Ovary (tissue), 9 donors: ENCODE data around the gene SAE1. TPM values are rescaled to one million over a fixed set of nuclear protein-coding genes. Genes with fewer than 3 reads are reported as not detected.

Experiments
- DNase-seq, 5 donors: peaks; one replicate each; pipeline ENCODE4 v3.0.0-alpha.2; 2019 to 2020
- H3K27ac ChIP-seq, 2 donors: fragments of 200-600 bp; one replicate each; pipeline versions ENCODE4 v1.5.1 to v1.8.0; 2019 to 2022
- H3K27me3 ChIP-seq: fragments of 200-600 bp; one replicate; pipeline ENCODE4 v1.8.0; 2022
- H3K36me3 ChIP-seq: fragments of 200-600 bp; sonication (generic); one replicate; pipeline ENCODE4 v1.5.1; 2019
- H3K4me1 ChIP-seq: one replicate; pipeline ENCODE4 v1.8.1; 2013; ENCODE audit warnings: mild to moderate bottlenecking, moderate library complexity; ENCODE audit not compliant: insufficient read depth
- H3K4me3 ChIP-seq: fragments of 200-600 bp; sonication (generic); one replicate; pipeline ENCODE4 v1.5.1; 2017
- H3K9me3 ChIP-seq, 2 donors: fragments of 200-600 bp in 1 of 2; sonication (generic) in 1 of 2; one replicate each; pipeline versions ENCODE4 v1.5.1 to v1.8.1; 2013 to 2019; ENCODE audit warnings: mild to moderate bottlenecking in 1 of 2, moderate library complexity in 1 of 2
- EP300 ChIP-seq: sonication (generic); formaldehyde crosslinking; IDR thresholded peaks from one replicate; pipeline ENCODE4 v1.6.1; 2017; ENCODE audit warnings: antibody characterized with exemption
- POLR2A ChIP-seq: fragments of 450-650 bp; IDR thresholded peaks from one replicate; pipeline ENCODE4 v1.6.1; 2017; ENCODE audit warnings: antibody characterized with exemption, mild to moderate bottlenecking, moderate library complexity
- WGBS, 3 donors: extraction: QIAGEN DNeasy Blood & Tissue Kit in 1 of 3; methylation state at CpG; one replicate each; pipeline versions ENCODE4 v1.1.5 to v1.1.7; 2013 to 2017; 5-methylcytosine and 5-hydroxymethylcytosine counted together
- intact Hi-C, 4 donors: fragments of 100-400 bp; cut with DNase I; formaldehyde crosslinking; loops; one replicate each; pipeline versions ENCODE4 v1.11.0 to v1.15.1; 2022 to 2023
- microRNA counts: library from miRNA; unstranded; fragments of <30 nt; microRNA quantifications from one replicate; lab custom pipeline; 2016
- microRNA-seq, 3 donors: library from miRNA; unstranded; fragments of <30 nt; microRNA quantifications; one replicate each; pipeline versions ENCODE4 to v1.2.0, GENCODE V29; 2019 to 2020
- polyA plus RNA-seq, 2 donors: library from polyadenylated mRNA; stranded (reverse); fragments of 200-250 nt in 1 of 2; fragments of 350-450 nt in 1 of 2; fragmentation: Illumina TruSeq in 1 of 2; extraction: RNeasy Lipid Tissue Mini Kit (QIAGEN cat#74804) in 1 of 2; gene quantifications; one replicate each; pipeline ENCODE4 v1.2.3, GENCODE V29; 2013 to 2014
- small RNA-seq: library from RNA; depleted of rRNA; stranded (forward); fragments of <200 nt; gene quantifications from one replicate; pipeline ENCODE3, GENCODE V24; 2016
- total RNA-seq, 7 donors: library from RNA; depleted of rRNA in 2 of 7; stranded (reverse); fragments of >200 nt in 2 of 7; fragmentation: NEBNext Ultra II Directional in 3 of 7; extraction: Animal tissue kit (Norgen Biotek cat#: 25700) in 3 of 7; gene quantifications; one replicate each; pipeline versions ENCODE4 v1.1.0 to v1.2.4, GENCODE V29; 2016 to 2023
- TF ChIP-seq, protein P1 (sequence below), 3 donors: fragments of 450-650 bp in 2 of 3; fragments of 200-600 bp in 1 of 3; IDR thresholded peaks; one replicate each; pipeline versions ENCODE4 v1.5.1 to v1.8.0; 2016 to 2022; ENCODE audit warnings: antibody characterized with exemption in 3 of 3, mild to moderate bottlenecking in 1 of 3
- donor health status: DM: no; HTN: no; CAD: no; lungs with moderate emphysema.
- donor health status: DM: no; HTN: no; CAD: no.
- donor health status: Bipolar disorder and iron deficiency.
- donor health status: DM: yes; HTN: yes; CAD: no.
- donor health status: DM: no; HTN: no; CAD: no.
- donor health status: DM: yes; HTN: yes; CAD: no.

SAE1 gene
- total and polyA plus RNA-seq, 9 donors = 25.5 to 138 (median 55.6) TPM

DNA sequence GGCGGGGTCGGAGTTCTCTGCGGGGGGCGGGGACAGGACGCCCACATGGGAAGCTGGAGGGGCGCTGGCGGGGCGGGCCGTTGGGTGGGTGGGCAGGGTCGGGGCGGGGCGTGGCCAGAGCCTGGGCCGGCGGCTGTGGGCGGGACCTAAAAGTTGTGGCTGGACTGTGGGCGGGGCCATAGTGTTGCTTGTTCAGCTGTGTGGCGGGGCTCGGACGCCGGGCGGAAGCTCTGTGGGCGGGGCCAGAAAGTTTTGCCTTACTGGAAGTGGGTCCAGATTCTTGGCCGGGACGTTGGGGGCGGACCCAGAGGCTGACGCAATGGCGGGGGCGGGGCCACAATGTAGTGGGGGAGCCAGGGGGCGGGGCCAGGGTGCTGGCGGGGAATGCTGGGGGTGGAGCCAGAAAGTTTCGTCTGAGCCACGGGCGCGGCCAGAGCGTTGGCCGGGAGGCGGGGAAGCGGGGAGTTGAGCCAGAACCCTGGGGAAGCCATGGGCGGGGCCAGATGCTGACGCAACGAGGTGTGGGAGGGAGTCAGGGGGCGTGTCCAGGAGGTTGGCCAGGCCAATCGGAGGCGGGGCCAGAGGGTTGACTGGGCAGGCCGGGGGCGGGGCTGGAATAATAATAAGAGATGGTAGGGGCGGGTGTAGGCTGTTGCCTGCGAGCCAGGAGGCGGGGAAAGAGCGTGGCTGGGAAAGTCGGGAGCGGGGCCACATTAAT, 126.2 kb downstream of the SAE1 start:
- intact Hi-C loops = no loop called here
- Histone ChIP-seq H3K9me3 (no peaks in the 10 kb centered on the region), H3K27ac (peak overlapping the region; percentile 80 to 95), H3K36me3 (no peaks in the 10 kb centered on the region), H3K4me1 (peaks cover 7% of the 10 kb centered on the region), H3K4me3 (peak overlapping the region; percentile 65), H3K27me3 (no peaks in the 10 kb centered on the region)
- WGBS, 3 donors = 1 to 2% (median 1%) methylated on average over 34 to 52 of the region's 52 CpGs
- TF ChIP-seq, protein P1, sequence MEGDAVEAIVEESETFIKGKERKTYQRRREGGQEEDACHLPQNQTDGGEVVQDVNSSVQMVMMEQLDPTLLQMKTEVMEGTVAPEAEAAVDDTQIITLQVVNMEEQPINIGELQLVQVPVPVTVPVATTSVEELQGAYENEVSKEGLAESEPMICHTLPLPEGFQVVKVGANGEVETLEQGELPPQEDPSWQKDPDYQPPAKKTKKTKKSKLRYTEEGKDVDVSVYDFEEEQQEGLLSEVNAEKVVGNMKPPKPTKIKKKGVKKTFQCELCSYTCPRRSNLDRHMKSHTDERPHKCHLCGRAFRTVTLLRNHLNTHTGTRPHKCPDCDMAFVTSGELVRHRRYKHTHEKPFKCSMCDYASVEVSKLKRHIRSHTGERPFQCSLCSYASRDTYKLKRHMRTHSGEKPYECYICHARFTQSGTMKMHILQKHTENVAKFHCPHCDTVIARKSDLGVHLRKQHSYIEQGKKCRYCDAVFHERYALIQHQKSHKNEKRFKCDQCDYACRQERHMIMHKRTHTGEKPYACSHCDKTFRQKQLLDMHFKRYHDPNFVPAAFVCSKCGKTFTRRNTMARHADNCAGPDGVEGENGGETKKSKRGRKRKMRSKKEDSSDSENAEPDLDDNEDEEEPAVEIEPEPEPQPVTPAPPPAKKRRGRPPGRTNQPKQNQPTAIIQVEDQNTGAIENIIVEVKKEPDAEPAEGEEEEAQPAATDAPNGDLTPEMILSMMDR (IDR thresholded peaks at IDR 0.05) = no peak
- peak; percentile 56 for TF ChIP-seq EP300
- TF ChIP-seq POLR2A = no peak
- DNase-seq = peak; percentile 100

DNA sequence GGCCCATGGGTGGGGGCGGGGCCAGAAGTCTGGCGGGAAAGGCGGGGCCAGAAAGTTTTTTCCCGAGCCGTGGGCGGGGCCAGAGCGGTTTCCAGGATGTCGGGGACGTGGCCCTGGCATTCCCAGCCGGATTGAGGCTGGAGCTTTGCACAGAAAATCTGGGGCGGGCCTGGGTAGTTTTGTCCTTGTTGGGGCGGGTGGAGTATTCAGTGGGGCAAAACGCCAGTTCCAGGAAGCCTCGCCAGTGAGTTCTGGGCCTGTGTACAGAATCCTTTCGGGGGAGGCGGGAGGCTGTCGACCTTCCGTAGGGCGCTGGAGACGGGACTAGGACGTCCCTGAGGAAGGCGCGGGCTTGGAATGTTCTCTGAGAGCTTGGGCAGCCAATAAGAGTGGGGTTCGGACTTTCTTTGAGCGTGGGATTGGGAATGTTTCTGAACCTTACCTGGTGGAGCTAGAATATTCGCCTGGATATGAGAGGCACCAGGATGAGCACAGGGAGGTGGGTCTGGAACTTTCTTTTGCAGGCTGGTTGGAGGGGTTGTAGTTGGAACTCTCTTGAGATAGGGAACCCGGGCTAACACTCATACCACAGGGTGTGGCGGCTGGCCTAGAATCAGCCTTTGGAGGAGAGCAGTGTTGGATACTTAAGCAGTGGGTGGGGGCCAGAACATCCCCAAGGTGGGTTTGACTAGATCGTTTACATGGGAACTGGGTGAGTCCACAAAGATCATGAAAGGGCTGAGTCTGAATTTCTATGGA, 127.0 kb downstream of the SAE1 start:
- intact Hi-C loops = no loop called here
- H3K36me3 ChIP-seq = no peaks in the 10 kb centered on the region
- WGBS, 3 donors = 1 to 2% (median 2%) methylated on average over 29 of the region's 29 CpGs
- peaks cover 7% of the 10 kb centered on the region for H3K4me1 ChIP-seq
- peak overlapping the region; percentile 45 for H3K4me3 ChIP-seq
- peak overlapping the region in 1 of 2 donors; percentile 95 for H3K27ac ChIP-seq
- TF ChIP-seq POLR2A = peak; percentile 44
- TF ChIP-seq EP300 = peak; percentile 61
- TF ChIP-seq, protein P1 (IDR thresholded peaks at IDR 0.05) = no peak
- DNase-seq = peak; percentile 45 to 65 (median 62)
- H3K9me3 ChIP-seq = no peaks in the 10 kb centered on the region
- no peaks in the 10 kb centered on the region for H3K27me3 ChIP-seq

DNA sequence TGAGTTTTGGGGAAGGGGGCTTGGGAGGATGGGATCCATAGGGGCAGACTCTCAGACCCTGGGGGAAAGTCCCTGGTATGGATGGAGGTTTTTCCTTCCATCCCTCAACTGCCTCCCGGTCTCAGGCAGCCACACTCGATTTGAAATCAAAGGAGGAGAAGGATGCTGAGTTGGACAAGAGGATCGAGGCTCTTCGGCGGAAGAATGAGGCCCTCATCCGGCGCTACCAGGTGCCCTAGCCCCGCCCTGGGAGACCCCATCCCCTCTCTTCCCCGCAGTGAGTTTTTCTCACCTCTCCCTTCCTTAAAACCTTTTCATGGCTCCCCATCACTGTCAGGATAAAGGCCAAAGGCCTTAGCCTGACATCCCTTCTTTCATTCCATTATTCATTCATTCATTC, 127.8 kb downstream of the SAE1 start:
- Histone ChIP-seq H3K27me3 (no peaks in the 10 kb centered on the region), H3K4me3 (no peak overlapping the region), H3K36me3 (no peaks in the 10 kb centered on the region), H3K9me3 (no peaks in the 10 kb centered on the region), H3K4me1 (peaks cover 7% of the 10 kb centered on the region), H3K27ac (peak overlapping the region in 1 of 2 donors; percentile 95)
- no peak for TF ChIP-seq EP300
- no peak for TF ChIP-seq POLR2A
- TF ChIP-seq, protein P1 (IDR thresholded peaks at IDR 0.05) = no peak
- intact Hi-C loops = no loop called here
- WGBS, 3 donors = 81 to 86% (median 83%) methylated on average over 9 of the region's 9 CpGs
- no peak for DNase-seq

DNA sequence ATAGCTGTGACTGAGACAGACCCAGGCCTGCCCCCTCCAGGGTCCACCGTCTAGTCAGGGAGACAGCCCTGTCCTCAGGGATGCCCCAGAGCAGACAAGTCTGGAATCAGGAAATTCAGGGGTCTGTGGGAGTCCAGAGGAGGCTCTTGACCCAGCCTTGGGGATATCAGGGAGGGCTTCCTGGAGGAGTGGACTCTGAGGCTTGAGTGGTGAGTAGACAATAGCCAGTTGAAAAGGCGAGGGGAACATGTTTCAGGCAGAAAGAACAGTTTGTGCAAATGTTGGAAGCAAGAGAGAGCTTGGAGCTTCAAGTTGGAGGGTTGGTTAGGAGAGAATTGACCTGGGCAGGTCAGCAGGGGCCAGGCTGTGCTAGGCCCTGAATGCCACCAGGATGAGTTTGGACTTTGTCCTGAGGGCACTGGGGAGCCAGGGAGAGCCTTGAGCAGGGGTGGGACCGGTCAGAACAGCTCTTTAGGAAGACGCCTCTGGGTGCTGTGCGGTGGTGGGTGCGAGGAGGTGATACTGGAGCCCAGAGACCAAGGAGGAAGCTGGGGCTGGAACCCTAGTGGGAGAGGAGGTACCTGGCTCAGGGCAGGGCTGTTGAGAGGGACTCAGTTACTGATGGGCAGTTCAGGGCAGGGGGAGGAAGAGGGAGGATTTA, 128.4 kb downstream of the SAE1 start:
- H3K36me3 ChIP-seq = no peaks in the 10 kb centered on the region
- peaks cover 7% of the 10 kb centered on the region for H3K4me1 ChIP-seq
- TF ChIP-seq POLR2A = no peak
- no peak for TF ChIP-seq EP300
- H3K27ac ChIP-seq = peak overlapping the region in 1 of 2 donors; percentile 24
- WGBS, 3 donors = 89 to 90% (median 89%) methylated on average over 6 of the region's 6 CpGs
- no peaks in the 10 kb centered on the region for H3K9me3 ChIP-seq
- no peak overlapping the region for H3K4me3 ChIP-seq
- DNase-seq = no peak
- H3K27me3 ChIP-seq = no peaks in the 10 kb centered on the region
- intact Hi-C loops = no loop called here

MicroRNA genes within 50 kb of the gene (microRNA counts, 767-probe panel; counts per million panel counts)
- microRNA hsa-miR-3190-5p (lab: Ali Mortazavi, UCI) = 530 counts per million, percentile 78 among the panel's probes with 10 or more counts

Small RNA genes within 50 kb of the gene (microRNA-seq; reads per million reads assigned to microRNA genes)
- gene MIR3190 (0 reads per million in 3 donors), gene MIR3191 (0 reads per million in 3 donors)

Small RNA genes within 50 kb of the gene (small RNA-seq; reads per million reads assigned to genes)
- gene MIR3190 = not detected

Other genes with a start within 250 kb of the SAE1 start
- gene NPAS1, start 111.0 kb upstream of the SAE1 start, total RNA-seq = under 1 TPM in 4 of 7 donors, not detected in 3; 0.15 to 0.57 (median 0.35) TPM
- under 1 TPM in 1 of 2 donors, not detected in 1; 0.31 TPM for gene NPAS1, start 111.0 kb upstream of the SAE1 start, polyA plus RNA-seq
- 10 to 100 TPM; 13.9 to 49.1 (median 19.3) TPM for gene TMEM160, start 82.2 kb upstream of the SAE1 start, total RNA-seq
- gene TMEM160, start 82.2 kb upstream of the SAE1 start, polyA plus RNA-seq = 1 to 10 TPM in 1 of 2 donors, not detected in 1; 8.6 TPM
- gene ZC3H4, start 17.1 kb upstream of the SAE1 start, total RNA-seq = 10 to 100 TPM; 10.7 to 58.2 (median 50.0) TPM
- gene ZC3H4, start 17.1 kb upstream of the SAE1 start, polyA plus RNA-seq = 10 to 100 TPM; 18.5 to 38.8 TPM
- 10 to 100 TPM in 1 of 7 donors, 1 to 10 TPM in 6; 5.4 to 13.2 (median 6.6) TPM for gene BBC3, start 100.4 kb downstream of the SAE1 start, total RNA-seq
- gene BBC3, start 100.4 kb downstream of the SAE1 start, polyA plus RNA-seq = 1 to 10 TPM in 1 of 2 donors, under 1 TPM in 1; 0.23 to 4.5 TPM
- 10 to 100 TPM; 17.5 to 65.7 (median 37.0) TPM for gene CCDC9, start 125.7 kb downstream of the SAE1 start, total RNA-seq
- 10 to 100 TPM; 14.8 to 40.4 TPM for gene CCDC9, start 125.7 kb downstream of the SAE1 start, polyA plus RNA-seq
- gene INAFM1, start 144.1 kb downstream of the SAE1 start, total RNA-seq = 10 to 100 TPM in 6 of 7 donors, 1 to 10 TPM in 1; 9.7 to 53.3 (median 31.0) TPM
- 10 to 100 TPM in 1 of 2 donors, under 1 TPM in 1; 0.73 to 15.2 TPM for gene INAFM1, start 144.1 kb downstream of the SAE1 start, polyA plus RNA-seq
- gene C5AR1, start 179.0 kb downstream of the SAE1 start, total RNA-seq = 10 to 100 TPM in 3 of 7 donors, 1 to 10 TPM in 4; 4.6 to 27.5 (median 9.4) TPM
- gene C5AR1, start 179.0 kb downstream of the SAE1 start, polyA plus RNA-seq = 1 to 10 TPM; 3.5 to 10.0 TPM
- gene C5AR2, start 201.3 kb downstream of the SAE1 start, total RNA-seq = 1 to 10 TPM in 6 of 7 donors, under 1 TPM in 1; 0.51 to 3.9 (median 1.3) TPM
- 1 to 10 TPM in 1 of 2 donors, under 1 TPM in 1; 0.41 to 1.1 TPM for gene C5AR2, start 201.3 kb downstream of the SAE1 start, polyA plus RNA-seq
- 10 to 100 TPM; 14.1 to 21.3 (median 17.7) TPM for gene DHX34, start 218.5 kb downstream of the SAE1 start, total RNA-seq
- gene DHX34, start 218.5 kb downstream of the SAE1 start, polyA plus RNA-seq = 10 to 100 TPM in 1 of 2 donors, 1 to 10 TPM in 1; 2.6 to 13.9 TPM